Endothelial cell of umbilical vein (primary cell): ENCODE results near the gene TMC4.

ENCODE experiments used
- EZH2 ChIP-seq: IDR thresholded peaks from 2 replicates; pipeline ENCODE4 v1.6.1; 2012; ENCODE audit warnings: borderline replicate concordance, low read depth, mild to moderate bottlenecking, moderate library complexity, low read length, inconsistent platforms; ENCODE audit not compliant: severe bottlenecking
- JUN ChIP-seq: IDR thresholded peaks from 2 replicates; pipeline ENCODE4 v1.6.1; 2011; ENCODE audit warnings: borderline replicate concordance, low read depth; ENCODE audit not compliant: insufficient read length, insufficient read depth
- MYC ChIP-seq: IDR thresholded peaks from one replicate; pipeline ENCODE4 v1.6.1; 2011; ENCODE audit warnings: mild to moderate bottlenecking, low read depth, low read length
- POLR2A ChIP-seq: IDR thresholded peaks from 2 replicates; pipeline ENCODE4 v1.6.1; 2012; ENCODE audit warnings: low read depth, mild to moderate bottlenecking, control low read depth, low read length
- POLR2AphosphoS5 ChIP-seq: IDR thresholded peaks from 2 replicates; pipeline ENCODE4 v1.6.1; 2012; ENCODE audit warnings: low read depth, mild to moderate bottlenecking, control low read depth, low read length, moderate library complexity; ENCODE audit not compliant: insufficient read depth
- TF ChIP-seq, protein P1 (sequence below), 2 donors: IDR thresholded peaks; 1 replicate in 1 of 2; 2 replicates in 1 of 2; pipeline ENCODE4 v1.5.1; 2011; ENCODE audit warnings: low read length in 2 of 2, mild to moderate bottlenecking in 2 of 2, moderate library complexity in 2 of 2, control low read depth in 1 of 2, inconsistent platforms in 1 of 2, low read depth in 1 of 2; ENCODE audit not compliant: insufficient read depth in 1 of 2; ENCODE audit errors: extremely low read depth in 1 of 2
- TF ChIP-seq, protein P2 (sequence below): IDR thresholded peaks from 2 replicates; pipeline ENCODE4 v1.6.1; 2011; ENCODE audit not compliant: insufficient read depth, insufficient read length

GRCh38 chr19:54169149-54169740 lies 3.7 kb downstream of the TMC4 start:
- no peak for TF ChIP-seq POLR2AphosphoS5
- TF ChIP-seq POLR2A: no peak
- TF ChIP-seq, protein P1, sequence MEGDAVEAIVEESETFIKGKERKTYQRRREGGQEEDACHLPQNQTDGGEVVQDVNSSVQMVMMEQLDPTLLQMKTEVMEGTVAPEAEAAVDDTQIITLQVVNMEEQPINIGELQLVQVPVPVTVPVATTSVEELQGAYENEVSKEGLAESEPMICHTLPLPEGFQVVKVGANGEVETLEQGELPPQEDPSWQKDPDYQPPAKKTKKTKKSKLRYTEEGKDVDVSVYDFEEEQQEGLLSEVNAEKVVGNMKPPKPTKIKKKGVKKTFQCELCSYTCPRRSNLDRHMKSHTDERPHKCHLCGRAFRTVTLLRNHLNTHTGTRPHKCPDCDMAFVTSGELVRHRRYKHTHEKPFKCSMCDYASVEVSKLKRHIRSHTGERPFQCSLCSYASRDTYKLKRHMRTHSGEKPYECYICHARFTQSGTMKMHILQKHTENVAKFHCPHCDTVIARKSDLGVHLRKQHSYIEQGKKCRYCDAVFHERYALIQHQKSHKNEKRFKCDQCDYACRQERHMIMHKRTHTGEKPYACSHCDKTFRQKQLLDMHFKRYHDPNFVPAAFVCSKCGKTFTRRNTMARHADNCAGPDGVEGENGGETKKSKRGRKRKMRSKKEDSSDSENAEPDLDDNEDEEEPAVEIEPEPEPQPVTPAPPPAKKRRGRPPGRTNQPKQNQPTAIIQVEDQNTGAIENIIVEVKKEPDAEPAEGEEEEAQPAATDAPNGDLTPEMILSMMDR (IDR thresholded peaks at IDR 0.05; ENCODE audit: extremely low read depth in 1 of 2, insufficient read depth in 1 of 2, low read depth in 1 of 2, low read length in 2 of 2): no peak
- TF ChIP-seq, protein P2, sequence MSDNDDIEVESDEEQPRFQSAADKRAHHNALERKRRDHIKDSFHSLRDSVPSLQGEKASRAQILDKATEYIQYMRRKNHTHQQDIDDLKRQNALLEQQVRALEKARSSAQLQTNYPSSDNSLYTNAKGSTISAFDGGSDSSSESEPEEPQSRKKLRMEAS: no peak
- no peak for TF ChIP-seq EZH2
- no peak for TF ChIP-seq MYC
- TF ChIP-seq JUN: no peak
